ENCODE data around the gene MYO18B. TPM values are rescaled to one million over a fixed set of nuclear protein-coding genes. Genes with fewer than 3 reads are reported as not detected.

Gene MYO18B
- polyA plus RNA-seq, 1 donor (not counting 4 experiments of a cell fraction or from before 2014, with no cell fraction given) = not detected

DNA sequence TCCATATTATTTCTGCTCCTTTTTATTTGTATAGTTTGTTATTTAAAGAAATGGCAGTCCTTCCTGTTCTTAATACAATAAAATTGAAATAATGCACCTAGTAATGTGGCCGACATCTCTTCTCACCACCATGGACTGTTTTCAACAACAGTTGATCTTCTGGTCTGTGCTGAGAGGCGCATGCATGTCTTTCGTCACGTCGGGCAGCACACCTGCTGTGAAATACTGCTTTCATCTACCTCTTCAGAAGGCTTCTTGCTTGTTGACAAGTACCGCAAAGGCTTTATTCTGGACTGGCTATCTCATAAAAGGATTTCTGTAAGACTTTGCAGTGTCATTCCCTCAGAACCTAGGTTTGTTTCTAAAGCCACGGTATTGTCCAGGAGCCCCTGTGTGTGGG lies 13.9 kb upstream of the MYO18B start:
- Histone ChIP-seq H2AFZ (ENCODE audit: control insufficient read depth, low read length) (no peak overlapping the region), H3K79me2 (ENCODE audit: control insufficient read depth, insufficient read depth, low read length) (no peaks in the 10 kb centered on the region), H3K27ac (ENCODE audit: control insufficient read depth, insufficient read depth, low read length) (no peak overlapping the region), H3K9me3 (ENCODE audit: control insufficient read depth, low read depth, low read length) (no peaks in the 10 kb centered on the region), H3K4me2 (ENCODE audit: control insufficient read depth, extremely low read depth, insufficient read depth, low read depth, low read length) (no peak overlapping the region), H3K4me1 (ENCODE audit: control insufficient read depth, extremely low read depth, insufficient read depth, low read length) (no peaks in the 10 kb centered on the region), H3K9me1 (ENCODE audit: control insufficient read depth, extremely low read depth, insufficient read depth, low read length) (no peaks in the 10 kb centered on the region), H3K36me3 (ENCODE audit: control insufficient read depth in 2 of 2, extremely low read depth in 1 of 2, insufficient read depth in 2 of 2, low read length in 2 of 2) (no peaks in the 10 kb centered on the region), H3K9ac (ENCODE audit: control insufficient read depth, extremely low read depth, insufficient read depth, low read length) (no peak overlapping the region), H4K20me1 (ENCODE audit: control insufficient read depth, extremely low read depth, insufficient read depth, low read length) (no peaks in the 10 kb centered on the region), H3K4me3 (ENCODE audit: control insufficient read depth in 2 of 3, extremely low read depth in 1 of 3, insufficient read depth in 2 of 3, low read depth in 1 of 3, low read length in 3 of 3) (no peak overlapping the region), H3K27me3 (ENCODE audit: control insufficient read depth, extremely low read depth, insufficient read depth, low read length) (no peaks in the 10 kb centered on the region)
- DNase-seq (ENCODE audit: low read depth, low spot score) (no peak), FAIRE-seq (no peak)
- TF ChIP-seq, protein P1, sequence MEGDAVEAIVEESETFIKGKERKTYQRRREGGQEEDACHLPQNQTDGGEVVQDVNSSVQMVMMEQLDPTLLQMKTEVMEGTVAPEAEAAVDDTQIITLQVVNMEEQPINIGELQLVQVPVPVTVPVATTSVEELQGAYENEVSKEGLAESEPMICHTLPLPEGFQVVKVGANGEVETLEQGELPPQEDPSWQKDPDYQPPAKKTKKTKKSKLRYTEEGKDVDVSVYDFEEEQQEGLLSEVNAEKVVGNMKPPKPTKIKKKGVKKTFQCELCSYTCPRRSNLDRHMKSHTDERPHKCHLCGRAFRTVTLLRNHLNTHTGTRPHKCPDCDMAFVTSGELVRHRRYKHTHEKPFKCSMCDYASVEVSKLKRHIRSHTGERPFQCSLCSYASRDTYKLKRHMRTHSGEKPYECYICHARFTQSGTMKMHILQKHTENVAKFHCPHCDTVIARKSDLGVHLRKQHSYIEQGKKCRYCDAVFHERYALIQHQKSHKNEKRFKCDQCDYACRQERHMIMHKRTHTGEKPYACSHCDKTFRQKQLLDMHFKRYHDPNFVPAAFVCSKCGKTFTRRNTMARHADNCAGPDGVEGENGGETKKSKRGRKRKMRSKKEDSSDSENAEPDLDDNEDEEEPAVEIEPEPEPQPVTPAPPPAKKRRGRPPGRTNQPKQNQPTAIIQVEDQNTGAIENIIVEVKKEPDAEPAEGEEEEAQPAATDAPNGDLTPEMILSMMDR (optimal IDR thresholded peaks at IDR 0.05 in 1 of 3, IDR thresholded peaks at IDR 0.05 in 1 of 3, conservative IDR thresholded peaks at IDR 0.05 in 1 of 3; ENCODE audit: extremely low read depth in 1 of 3, insufficient read depth in 2 of 3, low read length in 3 of 3) = no peak
- no peak for TF ChIP-seq EZH2 (IDR thresholded peaks at IDR 0.05; ENCODE audit: low read length)
- dilution Hi-C loops (cut with MboI; ENCODE audit: extremely low pct_ligation_motif_present, low sequenced_read_pairs) = no loop called here

DNA sequence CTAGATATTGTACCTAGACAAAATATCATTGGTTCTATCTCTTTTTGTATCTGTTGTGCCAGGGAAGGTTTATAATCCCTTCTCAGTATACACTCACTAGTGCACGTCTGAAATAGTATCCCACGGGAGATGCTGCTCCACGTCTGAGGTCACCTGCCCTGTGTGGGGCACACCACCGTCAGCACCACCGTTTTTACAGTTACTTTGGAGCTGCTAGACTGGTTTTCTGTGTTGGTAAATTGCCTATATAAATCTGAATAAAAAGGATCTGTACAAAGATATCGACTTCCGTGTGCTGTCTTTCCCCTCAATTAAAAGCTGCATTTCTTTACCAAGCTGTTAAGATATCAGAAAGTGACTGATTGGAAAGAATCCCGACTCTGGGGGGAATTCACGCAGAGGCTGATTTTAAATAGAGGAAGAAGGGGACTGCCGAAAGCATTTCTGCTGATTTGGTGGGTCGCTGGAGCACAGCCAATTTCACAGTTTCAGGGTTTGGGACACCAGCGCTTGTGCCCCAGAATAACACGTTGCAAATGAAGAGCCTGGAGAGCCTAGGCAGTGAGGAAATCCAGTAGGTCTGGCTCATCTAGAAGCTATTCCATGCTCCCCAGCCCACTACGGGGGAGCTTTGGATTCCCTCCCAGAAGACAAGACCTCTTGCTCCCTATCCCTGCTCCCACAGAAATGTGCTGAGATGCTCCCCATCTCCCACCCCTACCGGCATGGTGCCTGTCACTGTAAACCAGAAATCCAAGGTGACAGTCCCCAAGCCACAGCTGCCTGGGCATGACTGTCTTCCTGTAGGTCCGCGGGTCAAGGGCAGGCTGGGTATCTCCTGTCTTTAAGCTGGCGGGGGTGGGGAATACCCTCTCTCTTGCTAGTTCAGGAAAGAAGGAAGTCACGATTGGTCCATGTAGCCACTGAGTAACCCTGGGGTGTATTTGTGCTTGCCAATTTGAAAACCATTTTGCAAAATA lies 12.7 kb upstream of the MYO18B start:
- no peak for TF ChIP-seq EZH2 (IDR thresholded peaks at IDR 0.05; ENCODE audit: low read length)
- TF ChIP-seq, protein P1 (optimal IDR thresholded peaks at IDR 0.05 in 1 of 3, IDR thresholded peaks at IDR 0.05 in 1 of 3, conservative IDR thresholded peaks at IDR 0.05 in 1 of 3; ENCODE audit: extremely low read depth in 1 of 3, insufficient read depth in 2 of 3, low read length in 3 of 3) = no peak
- Histone ChIP-seq H3K4me3 (ENCODE audit: control insufficient read depth in 2 of 3, extremely low read depth in 1 of 3, insufficient read depth in 2 of 3, low read depth in 1 of 3, low read length in 3 of 3) (no peak overlapping the region), H4K20me1 (ENCODE audit: control insufficient read depth, extremely low read depth, insufficient read depth, low read length) (no peaks in the 10 kb centered on the region), H2AFZ (ENCODE audit: control insufficient read depth, low read length) (no peak overlapping the region), H3K27ac (ENCODE audit: control insufficient read depth, insufficient read depth, low read length) (no peak overlapping the region), H3K9me1 (ENCODE audit: control insufficient read depth, extremely low read depth, insufficient read depth, low read length) (no peaks in the 10 kb centered on the region), H3K4me1 (ENCODE audit: control insufficient read depth, extremely low read depth, insufficient read depth, low read length) (no peaks in the 10 kb centered on the region), H3K9me3 (ENCODE audit: control insufficient read depth, low read depth, low read length) (no peaks in the 10 kb centered on the region), H3K27me3 (ENCODE audit: control insufficient read depth, extremely low read depth, insufficient read depth, low read length) (no peaks in the 10 kb centered on the region), H3K4me2 (ENCODE audit: control insufficient read depth, extremely low read depth, insufficient read depth, low read depth, low read length) (no peak overlapping the region), H3K9ac (ENCODE audit: control insufficient read depth, extremely low read depth, insufficient read depth, low read length) (no peak overlapping the region), H3K79me2 (ENCODE audit: control insufficient read depth, insufficient read depth, low read length) (no peaks in the 10 kb centered on the region), H3K36me3 (ENCODE audit: control insufficient read depth in 2 of 2, extremely low read depth in 1 of 2, insufficient read depth in 2 of 2, low read length in 2 of 2) (no peaks in the 10 kb centered on the region)
- FAIRE-seq = no peak
- DNase-seq (ENCODE audit: low read depth, low spot score) = no peak
- dilution Hi-C loops (cut with MboI; ENCODE audit: extremely low pct_ligation_motif_present, low sequenced_read_pairs) = no loop called here

Measured in keratinocyte (primary cell).